HFF-Myc (cell line): Measurements from ENCODE around the gene BRD4.

Experiments
- DNase-seq: peaks from one replicate; pipeline ENCODE4 v3.0.0-alpha.2; 2011; ENCODE audit warnings: low read depth; ENCODE audit errors: extremely low read depth
- H3K4me3 ChIP-seq: replicated peaks from 2 replicates; pipeline ENCODE4 v1.5.1; 2011; ENCODE audit warnings: low read depth, mild to moderate bottlenecking, control low read depth, low read length
- CTCF ChIP-seq: IDR thresholded peaks from 2 replicates; pipeline ENCODE4 v1.5.1; 2012; ENCODE audit warnings: mild to moderate bottlenecking, low read depth, low read length, control low read depth; ENCODE audit errors: missing control alignments

The BRD4 gene

GRCh38 chr19:15274477-15274876 lies 57.9 kb downstream of the BRD4 start:
- no peak for DNase-seq
- TF ChIP-seq CTCF, result no peak

GRCh38 chr19:15269806-15270205 lies 62.5 kb downstream of the BRD4 start:
- TF ChIP-seq CTCF, result no peak
- DNase-seq, result no peak
- no peak overlapping the region for H3K4me3 ChIP-seq

More at GRCh38 chr19:15274477-15274876, 57.9 kb downstream of the BRD4 start:
- H3K4me3 ChIP-seq, result no peak overlapping the region

- no peak for TF ChIP-seq CTCF
- DNase-seq, result no peak
- H3K4me3 ChIP-seq, result no peak overlapping the region
Observed at GRCh38 chr19:15268928-15269253, 63.4 kb downstream of the BRD4 start.

GRCh38 chr19:15268192-15268927 lies 64.0 kb downstream of the BRD4 start:
- no peak overlapping the region for H3K4me3 ChIP-seq
- TF ChIP-seq CTCF, result no peak
- DNase-seq, result no peak

- no peak for DNase-seq
- H3K4me3 ChIP-seq, result no peak overlapping the region
- no peak for TF ChIP-seq CTCF
Observed at GRCh38 chr19:15266683-15267082, 65.7 kb downstream of the BRD4 start.

- TF ChIP-seq CTCF, result no peak
- DNase-seq, result peak; percentile 85
- H3K4me3 ChIP-seq, result no peak overlapping the region
Observed at GRCh38 chr19:15265850-15266248, 66.5 kb downstream of the BRD4 start.
